Measurements from ENCODE around the gene CDH15. TPM values are rescaled to one million over a fixed set of nuclear protein-coding genes. Genes with fewer than 3 reads are reported as not detected.

CDH15 gene
- total and polyA plus RNA-seq, 9 donors: 121 to 276 (median 171) TPM

DNA sequence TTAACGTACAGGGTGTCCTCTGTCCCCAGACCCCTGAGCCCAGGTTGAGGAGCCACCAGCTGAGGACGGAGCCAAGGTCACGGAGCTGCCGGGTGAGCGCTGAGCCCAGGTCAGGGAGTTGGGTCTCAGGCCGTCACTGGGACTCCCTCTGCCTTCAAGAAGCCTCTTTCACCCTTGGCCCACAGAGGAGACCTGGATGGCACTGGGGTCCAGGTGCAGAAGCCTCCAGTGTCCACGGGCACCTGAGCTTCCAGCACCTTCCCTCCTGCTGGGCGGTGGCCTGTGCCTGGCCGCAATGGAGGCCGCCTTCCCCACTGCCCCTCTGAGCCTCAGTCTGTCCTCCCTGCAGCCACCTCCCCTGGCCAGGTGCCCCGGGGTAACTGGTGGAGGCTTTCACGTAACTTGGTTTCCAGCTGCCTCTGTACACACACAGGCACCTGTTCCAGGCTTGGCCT, 31.6 kb upstream of the CDH15 start:
- Histone ChIP-seq H3K4me3 (ENCODE audit: low read length) (no peak overlapping the region), H3K9me3 (replicated peaks; ENCODE audit: control insufficient read depth, low read depth, low read length) (no peaks in the 10 kb centered on the region), H3K36me3 (ENCODE audit: control insufficient read depth, insufficient read depth, low read length) (peaks cover 57% of the 10 kb centered on the region), H3K27ac (ENCODE audit: low read length) (no peak overlapping the region), H3K27me3 (ENCODE audit: control insufficient read depth, insufficient read depth, low read length) (no peaks in the 10 kb centered on the region), H3K4me1 (ENCODE audit: control insufficient read depth, insufficient read depth, low read length) (no peaks in the 10 kb centered on the region)
- DNase-seq: no peak
- 88% methylated on average over 12 of the region's 12 CpGs for WGBS (ENCODE audit: insufficient coverage)

DNA sequence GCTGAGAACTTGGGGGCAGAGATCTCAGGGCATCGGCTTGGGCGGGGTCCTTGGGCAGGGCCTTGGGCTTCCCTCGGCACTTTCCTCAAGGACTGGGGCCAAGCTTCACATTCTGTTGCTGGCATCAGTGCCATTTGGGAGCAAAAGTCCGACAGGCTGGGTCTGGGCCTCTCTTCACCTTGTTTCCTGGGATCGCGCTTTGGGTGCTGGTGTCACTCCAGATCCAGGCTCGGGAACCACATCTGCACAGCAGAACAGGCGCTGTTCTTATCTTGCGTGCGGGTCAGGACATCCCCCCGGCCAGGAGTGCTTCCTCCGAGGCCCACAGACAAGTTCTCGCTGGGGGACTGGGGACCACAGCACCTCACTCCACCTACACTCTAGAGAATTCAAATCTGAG, 31.1 kb upstream of the CDH15 start:
- WGBS (ENCODE audit: insufficient coverage): 89% methylated on average over 6 of the region's 13 CpGs
- Histone ChIP-seq H3K27me3 (ENCODE audit: control insufficient read depth, insufficient read depth, low read length) (no peaks in the 10 kb centered on the region), H3K4me3 (ENCODE audit: low read length) (no peak overlapping the region), H3K4me1 (ENCODE audit: control insufficient read depth, insufficient read depth, low read length) (no peaks in the 10 kb centered on the region), H3K9me3 (replicated peaks; ENCODE audit: control insufficient read depth, low read depth, low read length) (no peaks in the 10 kb centered on the region), H3K27ac (ENCODE audit: low read length) (no peak overlapping the region), H3K36me3 (ENCODE audit: control insufficient read depth, insufficient read depth, low read length) (peaks cover 57% of the 10 kb centered on the region)
- no peak for DNase-seq

DNA sequence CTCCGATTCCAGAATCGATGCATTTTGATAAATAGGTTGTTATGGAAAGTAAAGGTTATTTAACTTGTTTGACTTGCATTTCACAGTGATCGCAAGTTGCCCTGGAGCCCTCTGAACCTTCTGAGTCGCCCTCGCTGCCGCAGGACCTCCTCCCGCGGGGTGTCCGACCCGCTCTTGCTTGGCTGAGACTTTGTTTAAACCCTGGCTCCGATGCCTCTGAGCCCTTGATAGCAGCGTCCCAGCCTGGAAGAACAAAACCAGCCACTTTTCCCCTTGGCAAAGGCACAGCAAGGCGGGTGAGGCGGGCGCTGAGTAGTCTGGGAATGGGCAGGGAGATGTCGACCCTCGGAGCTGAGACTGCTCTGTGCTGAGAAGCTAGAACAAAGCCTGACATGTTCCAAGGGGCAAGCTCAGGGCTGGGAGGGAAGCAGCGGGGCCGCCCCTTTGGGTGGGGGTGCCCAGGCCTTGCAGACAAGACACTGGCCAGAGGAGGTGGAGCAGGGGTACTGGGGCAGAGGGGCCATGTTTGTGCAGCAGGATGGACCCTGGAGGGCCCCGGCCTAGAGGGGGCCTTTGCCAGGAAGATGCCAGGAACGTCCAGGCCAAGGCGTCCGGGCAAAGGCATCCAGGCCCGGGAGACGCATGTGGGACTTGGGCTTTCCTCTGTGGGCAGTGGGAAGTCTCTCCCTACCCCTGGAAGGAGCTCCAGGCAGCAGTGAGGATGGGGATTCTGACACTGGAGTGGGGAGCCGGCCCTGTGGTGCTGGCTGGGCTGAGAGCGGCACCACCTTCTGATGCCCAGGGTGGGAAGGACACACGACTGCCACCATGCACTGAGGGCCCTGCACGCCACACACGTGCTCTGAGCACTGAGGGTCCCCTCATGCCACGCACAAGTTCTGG, 30.3 kb upstream of the CDH15 start:
- no peaks in the 10 kb centered on the region for H3K4me1 ChIP-seq (ENCODE audit: control insufficient read depth, insufficient read depth, low read length)
- H3K27ac ChIP-seq (ENCODE audit: low read length): no peak overlapping the region
- no peaks in the 10 kb centered on the region for H3K9me3 ChIP-seq (replicated peaks; ENCODE audit: control insufficient read depth, low read depth, low read length)
- WGBS (ENCODE audit: insufficient coverage): 90% methylated on average over 29 of the region's 31 CpGs
- H3K36me3 ChIP-seq (ENCODE audit: control insufficient read depth, insufficient read depth, low read length): peaks cover 63% of the 10 kb centered on the region
- H3K27me3 ChIP-seq (ENCODE audit: control insufficient read depth, insufficient read depth, low read length): no peaks in the 10 kb centered on the region
- DNase-seq: no peak
- no peak overlapping the region for H3K4me3 ChIP-seq (ENCODE audit: low read length)

DNA sequence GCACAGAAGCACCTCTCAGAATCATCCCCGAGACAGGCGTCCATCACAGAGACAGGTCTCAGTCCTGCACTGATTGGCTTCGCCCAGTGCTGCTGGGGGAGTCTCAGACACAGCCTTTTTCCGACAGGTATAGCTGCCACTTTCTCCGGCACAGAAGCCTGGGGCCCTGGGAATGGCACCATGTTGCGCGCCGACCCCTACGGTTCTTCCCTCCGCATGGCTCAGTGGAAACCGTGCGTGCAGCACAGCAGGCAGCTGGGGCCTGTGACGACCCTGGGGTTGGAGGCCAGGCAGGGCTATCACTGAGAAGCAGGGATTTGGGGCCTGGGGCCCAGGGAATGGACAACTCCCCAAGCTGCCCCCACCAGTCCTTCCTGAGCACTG, 29.7 kb upstream of the CDH15 start:
- H3K9me3 ChIP-seq (replicated peaks; ENCODE audit: control insufficient read depth, low read depth, low read length): no peaks in the 10 kb centered on the region
- no peaks in the 10 kb centered on the region for H3K4me1 ChIP-seq (ENCODE audit: control insufficient read depth, insufficient read depth, low read length)
- no peak overlapping the region for H3K4me3 ChIP-seq (ENCODE audit: low read length)
- WGBS (ENCODE audit: insufficient coverage): 89% methylated on average over 13 of the region's 13 CpGs
- DNase-seq: no peak
- no peak overlapping the region for H3K27ac ChIP-seq (ENCODE audit: low read length)
- H3K36me3 ChIP-seq (ENCODE audit: control insufficient read depth, insufficient read depth, low read length): peaks cover 62% of the 10 kb centered on the region
- H3K27me3 ChIP-seq (ENCODE audit: control insufficient read depth, insufficient read depth, low read length): no peaks in the 10 kb centered on the region

DNA sequence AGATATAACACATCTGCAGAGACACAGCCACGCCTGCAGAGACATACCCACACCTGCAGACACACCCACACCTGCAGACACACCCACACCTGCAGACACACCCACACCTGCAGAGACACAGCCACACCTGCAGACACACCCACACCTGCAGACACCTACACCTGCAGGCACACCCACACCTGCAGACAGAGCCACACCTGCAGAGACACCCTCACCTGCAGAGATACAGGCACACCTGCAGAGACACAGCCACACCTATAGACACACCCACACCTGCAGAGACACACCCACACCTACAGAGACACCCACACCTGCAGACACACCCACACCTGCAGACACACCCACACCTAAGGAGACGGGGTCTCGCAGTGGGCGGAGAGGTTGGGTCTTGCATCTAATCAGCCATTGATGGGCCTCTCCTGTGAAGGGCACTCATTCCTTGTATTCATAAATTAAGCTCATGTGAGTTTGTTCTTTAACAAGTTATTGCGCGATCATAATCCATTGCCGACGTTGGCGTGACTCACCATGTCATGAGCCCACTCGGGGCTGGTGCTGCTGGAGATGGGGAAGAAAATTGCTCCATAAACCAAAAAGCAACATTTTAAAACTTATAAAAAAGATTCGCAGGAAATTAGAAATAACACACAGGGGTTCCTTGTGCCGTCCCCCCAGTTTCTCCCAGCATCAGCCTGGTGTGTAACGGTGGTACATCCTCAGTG, 28.9 kb upstream of the CDH15 start:
- 100% methylated on average over 6 of the region's 13 CpGs for WGBS (ENCODE audit: insufficient coverage)
- H3K36me3 ChIP-seq (ENCODE audit: control insufficient read depth, insufficient read depth, low read length): peaks cover 61% of the 10 kb centered on the region
- no peak for DNase-seq

DNA sequence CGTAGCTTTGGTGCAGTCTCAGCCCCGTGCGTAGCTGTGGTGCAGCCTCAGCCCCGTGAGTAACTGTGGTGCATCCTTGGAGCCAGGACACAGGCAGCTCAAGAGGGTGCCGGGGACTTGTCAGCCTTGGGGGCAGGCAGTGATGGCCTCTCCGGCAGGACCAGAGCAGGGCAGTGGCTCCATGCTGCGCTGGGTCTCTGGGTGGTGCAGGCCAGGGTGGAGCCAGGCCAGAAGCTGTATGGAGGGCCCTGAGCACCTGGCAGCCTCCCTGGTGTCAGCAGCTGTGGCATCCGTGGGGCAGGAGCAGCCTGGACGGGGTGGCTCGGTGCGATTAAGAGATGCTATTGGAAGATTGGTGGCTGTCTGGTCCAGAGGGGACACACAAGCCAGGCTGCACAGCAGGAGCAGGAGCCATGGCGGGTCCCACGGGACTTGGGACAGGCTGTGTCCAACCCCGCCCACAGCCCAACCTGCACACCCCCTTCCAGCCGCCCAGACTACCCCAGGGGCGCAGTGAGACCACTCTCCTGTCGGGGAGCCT, 28.3 kb upstream of the CDH15 start:
- no peak for DNase-seq
- no peaks in the 10 kb centered on the region for H3K9me3 ChIP-seq (replicated peaks; ENCODE audit: control insufficient read depth, low read depth, low read length)
- no peaks in the 10 kb centered on the region for H3K27me3 ChIP-seq (ENCODE audit: control insufficient read depth, insufficient read depth, low read length)
- H3K36me3 ChIP-seq (ENCODE audit: control insufficient read depth, insufficient read depth, low read length): peaks cover 63% of the 10 kb centered on the region
- no peak overlapping the region for H3K4me3 ChIP-seq (ENCODE audit: low read length)
- H3K27ac ChIP-seq (ENCODE audit: low read length): no peak overlapping the region
- no peaks in the 10 kb centered on the region for H3K4me1 ChIP-seq (ENCODE audit: control insufficient read depth, insufficient read depth, low read length)
- 94% methylated on average over 13 of the region's 17 CpGs for WGBS (ENCODE audit: insufficient coverage)

More for the DNA sequence above, 28.9 kb upstream of the CDH15 start:
- Histone ChIP-seq H3K27me3 (ENCODE audit: control insufficient read depth, insufficient read depth, low read length) (no peaks in the 10 kb centered on the region), H3K4me3 (ENCODE audit: low read length) (no peak overlapping the region), H3K9me3 (replicated peaks; ENCODE audit: control insufficient read depth, low read depth, low read length) (no peaks in the 10 kb centered on the region), H3K4me1 (ENCODE audit: control insufficient read depth, insufficient read depth, low read length) (no peaks in the 10 kb centered on the region), H3K27ac (ENCODE audit: low read length) (no peak overlapping the region)

DNA sequence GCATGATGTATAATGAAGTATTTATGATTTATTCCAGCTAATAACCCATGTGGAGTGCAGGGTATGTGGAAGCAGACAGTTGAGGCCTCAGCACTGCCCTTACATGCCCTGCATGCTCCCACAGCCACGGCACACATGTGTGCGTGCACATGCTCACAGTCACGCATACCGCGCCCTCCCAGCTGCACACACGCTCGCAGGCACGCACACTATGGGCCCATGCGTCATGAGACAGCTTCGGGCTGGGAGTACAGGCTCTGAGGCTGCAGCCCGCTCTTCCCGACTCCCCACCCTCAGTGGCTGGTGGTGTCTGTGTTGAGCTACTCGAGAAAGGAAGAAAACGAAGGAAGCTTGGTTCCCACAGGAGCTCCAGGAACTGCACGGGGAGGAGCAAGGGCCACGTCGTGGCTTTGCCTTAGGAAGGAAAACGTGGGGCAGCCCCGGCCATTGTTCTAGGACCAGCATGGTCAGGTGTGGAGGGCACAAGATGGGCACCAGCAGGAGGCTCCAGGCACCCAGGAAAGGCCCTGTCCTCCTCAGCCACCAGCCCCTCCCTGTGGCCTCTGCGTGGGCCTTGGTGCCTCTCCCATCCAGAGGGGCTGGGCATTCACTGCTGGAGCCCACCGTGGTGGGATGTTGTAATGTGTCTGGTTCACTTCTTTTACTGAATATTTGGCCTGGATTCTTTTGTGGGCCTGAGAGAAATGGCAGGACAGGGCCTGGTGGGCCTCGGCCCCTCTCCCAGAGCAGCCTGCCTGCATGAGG, 27.5 kb upstream of the CDH15 start:
- Histone ChIP-seq H3K9me3 (replicated peaks; ENCODE audit: control insufficient read depth, low read depth, low read length) (peaks cover 2% of the 10 kb centered on the region), H3K4me3 (ENCODE audit: low read length) (no peak overlapping the region), H3K4me1 (ENCODE audit: control insufficient read depth, insufficient read depth, low read length) (no peaks in the 10 kb centered on the region), H3K27ac (ENCODE audit: low read length) (no peak overlapping the region), H3K27me3 (ENCODE audit: control insufficient read depth, insufficient read depth, low read length) (no peaks in the 10 kb centered on the region), H3K36me3 (ENCODE audit: control insufficient read depth, insufficient read depth, low read length) (peaks cover 62% of the 10 kb centered on the region)
- WGBS (ENCODE audit: insufficient coverage): 84% methylated on average over 16 of the region's 22 CpGs
- no peak for DNase-seq

DNA sequence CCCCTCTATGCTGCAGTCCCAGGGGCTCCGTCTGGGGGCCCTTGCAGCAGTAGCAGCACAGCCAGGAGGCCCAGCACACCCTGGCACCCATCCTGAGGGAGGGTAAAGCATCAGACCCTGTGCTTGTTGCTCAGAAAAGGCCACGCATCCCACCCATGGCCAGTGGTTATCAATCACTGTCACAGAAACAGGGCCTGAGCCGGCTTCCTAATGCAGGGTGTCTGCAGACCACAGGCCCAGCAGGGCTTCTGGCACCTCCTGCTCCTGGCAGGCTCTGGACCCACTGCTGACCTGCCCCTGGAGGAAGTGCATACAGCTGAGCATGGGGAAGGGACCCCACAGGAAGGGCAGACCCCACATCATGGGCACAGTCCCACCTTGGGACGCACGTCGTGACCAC, 26.9 kb upstream of the CDH15 start:
- 72% methylated on average over 6 of the region's 6 CpGs for WGBS (ENCODE audit: insufficient coverage)

DNA sequence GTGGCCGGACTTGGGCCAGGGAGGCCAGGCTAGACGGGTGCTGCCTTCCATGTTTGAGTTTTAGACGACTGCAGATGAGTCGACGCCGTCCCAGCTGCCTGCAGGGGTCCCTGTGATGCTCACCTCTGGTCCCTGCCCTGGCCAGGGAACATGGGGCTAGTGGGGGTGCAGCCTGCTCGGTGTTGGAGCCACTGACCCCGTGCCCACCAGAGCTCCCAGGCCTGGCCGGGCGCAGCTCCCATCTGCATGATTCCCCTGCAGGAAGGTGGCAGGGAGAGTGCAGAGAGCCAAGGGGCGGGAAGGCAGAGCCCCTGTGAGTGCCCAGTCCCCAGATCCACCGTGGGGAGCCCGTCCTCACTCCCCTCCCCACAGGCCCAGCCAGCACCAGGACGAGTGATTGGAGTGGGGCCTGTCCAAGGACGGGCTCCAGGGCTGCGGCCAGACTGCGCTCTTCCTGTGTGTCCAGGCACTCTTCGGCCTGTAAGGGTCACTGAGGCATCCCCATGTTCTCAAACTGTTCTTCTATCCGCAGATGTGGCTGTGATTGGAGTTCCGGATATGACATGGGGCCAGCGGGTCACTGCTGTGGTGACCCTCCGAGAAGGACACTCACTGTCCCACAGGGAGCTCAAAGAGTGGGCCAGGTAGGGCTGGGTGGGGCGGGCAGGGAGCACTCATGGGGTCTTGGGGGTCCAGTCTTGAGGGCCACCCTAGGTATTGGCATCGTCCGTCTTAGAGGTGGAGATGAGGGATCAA, 26.0 kb upstream of the CDH15 start:
- peaks cover 7% of the 10 kb centered on the region for H3K9me3 ChIP-seq (replicated peaks; ENCODE audit: control insufficient read depth, low read depth, low read length)
- DNase-seq: no peak
- peaks cover 68% of the 10 kb centered on the region for H3K36me3 ChIP-seq (ENCODE audit: control insufficient read depth, insufficient read depth, low read length)
- no peaks in the 10 kb centered on the region for H3K4me1 ChIP-seq (ENCODE audit: control insufficient read depth, insufficient read depth, low read length)
- H3K27me3 ChIP-seq (ENCODE audit: control insufficient read depth, insufficient read depth, low read length): no peaks in the 10 kb centered on the region
- no peak overlapping the region for H3K27ac ChIP-seq (ENCODE audit: low read length)
- H3K4me3 ChIP-seq (ENCODE audit: low read length): no peak overlapping the region
- WGBS (ENCODE audit: insufficient coverage): 91% methylated on average over 18 of the region's 25 CpGs

More for the DNA sequence above, 26.9 kb upstream of the CDH15 start:
- no peak overlapping the region for H3K4me3 ChIP-seq (ENCODE audit: low read length)
- peaks cover 7% of the 10 kb centered on the region for H3K9me3 ChIP-seq (replicated peaks; ENCODE audit: control insufficient read depth, low read depth, low read length)
- no peaks in the 10 kb centered on the region for H3K27me3 ChIP-seq (ENCODE audit: control insufficient read depth, insufficient read depth, low read length)
- H3K4me1 ChIP-seq (ENCODE audit: control insufficient read depth, insufficient read depth, low read length): no peaks in the 10 kb centered on the region
- peaks cover 68% of the 10 kb centered on the region for H3K36me3 ChIP-seq (ENCODE audit: control insufficient read depth, insufficient read depth, low read length)
- no peak for DNase-seq
- no peak overlapping the region for H3K27ac ChIP-seq (ENCODE audit: low read length)

Measured in muscle of leg (tissue), 11 donors.